OCI-LY7 (cell line): Measurements from ENCODE around the gene DESI1. TPM values are rescaled to one million over a fixed set of nuclear protein-coding genes. Genes with fewer than 3 reads are reported as not detected.

Source experiments
- Bru-seq: library from RNA; stranded (reverse); fragments of 400-500 nt; gene quantifications from one replicate; lab custom pipeline; 2021; lab: Mats Ljungman, UMichigan
- BruChase-seq, 2 experiments: library from RNA; stranded (reverse); fragments of 400-500 nt; gene quantifications; one replicate each; lab custom pipeline; 2021; lab: Mats Ljungman, UMichigan
- BruUV-seq: library from RNA; stranded (reverse); fragments of 400-500 nt; replicated peaks from 2 replicates; lab custom pipeline; 2021; lab: Mats Ljungman, UMichigan
- CTCF ChIA-PET: fragments of 300-600 bp; sonication (Branson Sonifier 250); formaldehyde crosslinking; loops from one replicate; lab custom pipeline; 2022; ENCODE audit warnings: antibody characterized with exemption; ENCODE audit not compliant: unreplicated experiment; lab: Charles Lee
- POLR2A ChIA-PET: fragments of 300-600 bp; sonication (Branson Sonifier 250); formaldehyde crosslinking; loops from one replicate; lab custom pipeline; 2022; ENCODE audit warnings: antibody characterized with exemption; lab: Charles Lee
- DNase-seq: peaks from one replicate; pipeline ENCODE4 v3.0.0-alpha.2; 2015; ENCODE audit warnings: low spot score
- H2AFZ ChIP-seq: fragments of 200-600 bp; sonication (generic), shearing (Covaris generic); 2 replicates; pipeline ENCODE4 v1.6.1; 2014; ENCODE audit warnings: mild to moderate bottlenecking, antibody characterized with exemption, low read length, moderate library complexity
- H3K27ac ChIP-seq: fragments of 200-600 bp; sonication (generic); 2 replicates; pipeline ENCODE4 v1.5.1; 2014; ENCODE audit warnings: mixed run types, low read depth, mild to moderate bottlenecking, moderate library complexity, low read length, inconsistent platforms; ENCODE audit not compliant: poor library complexity, severe bottlenecking
- H3K36me3 ChIP-seq: fragments of 200-600 bp; sonication (generic); 2 replicates; pipeline ENCODE4 v1.6.1; 2014; ENCODE audit warnings: mild to moderate bottlenecking, antibody characterized with exemption, low read length, moderate library complexity, mixed read lengths; ENCODE audit not compliant: insufficient read depth
- H3K4me1 ChIP-seq: fragments of 200-600 bp; sonication (generic); 2 replicates; pipeline ENCODE4 v1.5.1; 2014; ENCODE audit warnings: mild to moderate bottlenecking, low read length; ENCODE audit not compliant: insufficient read depth, poor library complexity, severe bottlenecking
- H3K4me2 ChIP-seq: fragments of 200-600 bp; sonication (generic); 2 replicates; pipeline ENCODE4 v1.6.1; 2014; ENCODE audit warnings: mild to moderate bottlenecking, low read length
- H3K4me3 ChIP-seq: fragments of 200-600 bp; sonication (generic); 2 replicates; pipeline ENCODE4 v1.5.1; 2014; ENCODE audit warnings: mild to moderate bottlenecking, low read depth, low read length; ENCODE audit not compliant: poor library complexity, severe bottlenecking
- H3K79me2 ChIP-seq: fragments of 200-600 bp; sonication (generic); 2 replicates; pipeline ENCODE4 v1.6.1; 2016; ENCODE audit warnings: low read depth, mild to moderate bottlenecking, low read length, moderate library complexity, mixed read lengths; ENCODE audit not compliant: insufficient read depth
- H3K9me2 ChIP-seq: fragments of 200-600 bp; sonication (generic); 2 replicates; pipeline ENCODE4 v1.6.1; 2016; ENCODE audit warnings: mild to moderate bottlenecking, low read length, mixed read lengths; ENCODE audit not compliant: insufficient read depth
- H3K9me3 ChIP-seq: fragments of 200-600 bp; sonication (generic); 2 replicates; pipeline ENCODE4 v1.6.1; 2014; ENCODE audit warnings: mild to moderate bottlenecking, mixed run types, low read length, mixed read lengths
- H4K20me1 ChIP-seq: fragments of 200-600 bp; sonication (generic); 2 replicates; pipeline ENCODE4 v1.6.1; 2014; ENCODE audit warnings: mild to moderate bottlenecking, antibody characterized with exemption, low read length, moderate library complexity, mixed read lengths; ENCODE audit not compliant: insufficient read depth
- CTCF ChIP-seq: fragments of 200-600 bp; sonication (generic); conservative IDR thresholded peaks from 2 replicates; pipeline ENCODE4 v1.5.1; 2014; ENCODE audit warnings: mild to moderate bottlenecking, antibody characterized with exemption, low read length, moderate library complexity, mixed read lengths
- EZH2phosphoT487 ChIP-seq: fragments of 200-600 bp; sonication (generic); IDR thresholded peaks from 2 replicates; pipeline ENCODE4 v1.6.1; 2018; ENCODE audit warnings: low read depth, borderline replicate concordance, mild to moderate bottlenecking, mixed run types, antibody characterized with exemption, low read length, moderate library complexity, mixed read lengths
- intact Hi-C: fragments of 100-400 bp; cut with micrococcal nuclease; formaldehyde crosslinking; loops from one replicate; pipeline ENCODE4 v1.10.0; 2022; ENCODE audit not compliant: unreplicated experiment
- long read RNA-seq: library from polyadenylated mRNA; stranded (forward); transcript quantifications from one replicate; pipeline ENCODE4 v2.0.0, GENCODE V29; 2022
- total RNA-seq, 2 experiments: library from RNA; depleted of rRNA in 1 of 2; stranded (reverse); fragments of >200 nt in 1 of 2; shearing (Covaris generic) in 1 of 2; gene quantifications; 2 replicates each; pipeline ENCODE4 v1.2.3, GENCODE V29; 2014 to 2022

DESI1 gene
- 20.4 and 39.0 TPM in 2 replicates for total RNA-seq (2014; rRNA removed; shearing (Covaris generic))
- 59.0 and 65.0 TPM in 2 replicates for total RNA-seq (2022)
- percentile 82 among the genes with signal in this experiment for Bru-seq, nascent RNA
- BruChase-seq, experiment 1, labeled RNA remaining after a 6-hour chase = percentile 94 among the genes with signal in this experiment
- BruChase-seq, experiment 2, labeled RNA remaining after a 2-hour chase = percentile 91 among the genes with signal in this experiment
- long read RNA-seq, transcript DESI1-201 (6 exons, 3,833 nt) = major isoform, 14 of 30 reads
- long read RNA-seq, partial matches to known transcripts = 0 of 30 reads
- long read RNA-seq, other reads (novel, unspliced or antisense) = 16 of 30 reads

- Histone ChIP-seq H3K27ac (peak within 1 kb of the TSS; percentile 71), H4K20me1 (peaks cover 28% of the 10 kb centered on the region), H2AFZ (peak within 1 kb of the TSS; percentile 57), H3K79me2 (peaks cover 88% of the 10 kb centered on the region), H3K9me2 (no peaks in the 10 kb centered on the region), H3K4me2 (peak within 1 kb of the TSS; percentile 89), H3K36me3 (peaks cover 44% of the 10 kb centered on the region), H3K9me3 (no peaks in the 10 kb centered on the region), H3K4me1 (peaks cover 29% of the 10 kb centered on the region), H3K4me3 (peak within 1 kb of the TSS; percentile 78)
- no peak for TF ChIP-seq EZH2phosphoT487
- no peak for TF ChIP-seq CTCF
- ChIA-PET POLR2A (interaction anchor here (0.5 to 1.3 kb wide), 5 partner anchors 18 to 1571 kb away, joined by 3 to 4 read pairs (median 3); partner anchors contain the start of gene POLDIP3), CTCF (interaction anchor here (0.5 kb wide), 1 partner anchor 31 kb away, joined by 3 read pairs; the partner anchor contains the start of gene PMM1)
- intact Hi-C loops = loop anchor here (1.0 to 5.0 kb wide), 3 partner anchors 31 to 76 kb away; partner anchors contain the start of genes PMM1 and POLR3H
- DNase-seq = no peak
- no TSS peak for BruUV-seq
Observed at GRCh38 chr22:41620589-41621098, at the start of gene DESI1. Gene DESI1, minus strand, starts transcription at chr22:41621043. Its CDS starts 204 bp downstream, at chr22:41620839.

DNA sequence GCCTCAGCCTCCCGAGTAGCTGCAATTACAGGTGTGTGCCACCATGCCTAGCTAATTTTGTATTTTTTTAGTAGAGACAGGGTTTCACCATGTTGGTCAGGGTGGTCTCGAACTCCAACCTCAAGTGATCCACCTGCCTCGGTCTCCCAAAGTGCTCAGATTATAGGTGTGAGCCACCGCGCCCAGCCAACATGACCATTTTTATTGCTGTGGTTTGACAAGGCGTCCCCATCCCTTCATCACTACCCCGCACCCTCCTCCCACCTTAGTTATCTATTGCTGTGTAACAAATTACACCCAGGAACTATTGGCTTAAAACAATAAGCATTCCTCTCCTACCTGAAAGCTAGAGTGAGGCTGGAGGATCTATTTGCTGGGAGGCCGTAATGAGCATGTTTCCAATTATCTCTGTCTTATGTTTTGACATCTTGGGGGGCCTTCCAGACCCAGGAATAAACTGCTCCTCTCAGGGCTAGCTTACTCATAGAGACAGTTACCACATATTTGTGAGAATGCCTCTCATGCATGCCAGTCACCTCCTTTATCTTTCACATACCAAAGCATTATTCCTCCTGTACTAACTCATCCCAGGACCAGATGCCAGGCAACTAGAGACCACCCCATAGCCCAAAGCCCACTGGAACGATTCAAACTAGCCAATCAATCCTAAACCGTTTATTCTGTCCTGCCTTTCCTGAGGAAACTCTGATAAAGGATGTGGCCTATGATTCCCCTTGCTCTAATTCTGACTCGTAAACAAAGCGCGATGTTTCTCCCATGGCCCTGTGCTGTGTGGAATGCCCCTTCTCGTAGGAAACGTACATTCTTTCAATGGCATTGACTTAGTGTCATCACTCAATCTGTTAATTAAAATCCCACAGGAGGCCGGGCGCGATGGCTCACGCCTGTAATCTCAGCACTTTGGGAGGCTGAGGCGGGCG, 48.4 kb upstream of the DESI1 start:
- peaks cover 53% of the 10 kb centered on the region for H3K36me3 ChIP-seq
- no peaks in the 10 kb centered on the region for H3K79me2 ChIP-seq
- H3K9me2 ChIP-seq = no peaks in the 10 kb centered on the region
- H4K20me1 ChIP-seq = peaks cover 6% of the 10 kb centered on the region; the same call in 1 of the 2 replicates
- TF ChIP-seq EZH2phosphoT487 (no peak), CTCF (no peak)
- CTCF ChIA-PET = no interaction called here
- DNase-seq = no peak
- H2AFZ ChIP-seq = no peak overlapping the region
- no peaks in the 10 kb centered on the region for H3K9me3 ChIP-seq
- no TSS peak for BruUV-seq
- intact Hi-C loops = loop anchor here (5.0 kb wide), 1 partner anchor 47 kb away; the partner anchor contains the start of genes DESI1 and XRCC6
- no peak overlapping the region for H3K27ac ChIP-seq
- H3K4me3 ChIP-seq = no peak overlapping the region
- POLR2A ChIA-PET = no interaction called here
- H3K4me2 ChIP-seq = no peak overlapping the region
- H3K4me1 ChIP-seq = peaks cover 16% of the 10 kb centered on the region
